ENCODE results near the gene ACOXL.
"Not testable (repeated sequence)": the region's sequence is repeated elsewhere in the genome, so short reads cannot be mapped to it uniquely, and the experiment has no call there.

Gene ACOXL

GRCh38 chr2:110940376-110940910, 208.1 kb downstream of the ACOXL start:
- DNase-seq, result no peak

GRCh38 chr2:110941226-110941625, 208.9 kb downstream of the ACOXL start:
- DNase-seq, result no peak

GRCh38 chr2:110943070-110943634, 210.8 kb downstream of the ACOXL start:
- peak; percentile 21 for DNase-seq

GRCh38 chr2:110946902-110947301, 214.5 kb downstream of the ACOXL start:
- DNase-seq, result no peak

- DNase-seq, result no peak
These were observed 215.8 kb downstream of the ACOXL start for GRCh38 chr2:110948027-110948674.

GRCh38 chr2:110950281-110950680, 217.9 kb downstream of the ACOXL start:
- no peak for DNase-seq

GRCh38 chr2:110955045-110955444, 222.7 kb downstream of the ACOXL start:
- no peak for DNase-seq

- no peak for DNase-seq
These were observed 223.2 kb downstream of the ACOXL start for GRCh38 chr2:110955556-110955955.

- no peak for DNase-seq
These were observed 224.9 kb downstream of the ACOXL start for GRCh38 chr2:110957293-110957692.

- DNase-seq, result no peak
These were observed 226.2 kb downstream of the ACOXL start for GRCh38 chr2:110958346-110959119.

GRCh38 chr2:110959198-110959597, 226.8 kb downstream of the ACOXL start:
- DNase-seq, result no peak

GRCh38 chr2:110960281-110960680, 227.9 kb downstream of the ACOXL start:
- no peak for DNase-seq

GRCh38 chr2:110960954-110961353, 228.6 kb downstream of the ACOXL start:
- DNase-seq, result no peak

- not testable (repeated sequence) for DNase-seq
These were observed 229.3 kb downstream of the ACOXL start for GRCh38 chr2:110961643-110962042.

GRCh38 chr2:110969696-110970095, 237.3 kb downstream of the ACOXL start:
- DNase-seq, result no peak

- no peak for DNase-seq
These were observed 237.8 kb downstream of the ACOXL start for GRCh38 chr2:110970201-110970600.

GRCh38 chr2:110971811-110972210, 239.4 kb downstream of the ACOXL start:
- DNase-seq, result no peak

GRCh38 chr2:110973262-110973661, 240.9 kb downstream of the ACOXL start:
- DNase-seq, result no peak

- no peak for DNase-seq
These were observed 245.0 kb downstream of the ACOXL start for GRCh38 chr2:110977403-110977802.

- DNase-seq, result no peak
These were observed 245.8 kb downstream of the ACOXL start for GRCh38 chr2:110978148-110978547.

- no peak for DNase-seq
These were observed 246.5 kb downstream of the ACOXL start for GRCh38 chr2:110978756-110979470.

- DNase-seq, result no peak
These were observed 247.3 kb downstream of the ACOXL start for GRCh38 chr2:110979471-110980338.
